ENCODE measurements around the gene BANK1. TPM values are rescaled to one million over a fixed set of nuclear protein-coding genes. Genes with fewer than 3 reads are reported as not detected.

BANK1 gene
- total RNA-seq, 1 experiment from 2014 or later = 2.2 TPM

GRCh38 chr4:101960431-101960830, 169.9 kb downstream of the BANK1 start:
- no peaks in the 10 kb centered on the region for H3K27me3 ChIP-seq (ENCODE audit: insufficient read depth, low read depth)
- POLR2A ChIA-PET (ENCODE audit: unreplicated experiment) = no interaction called here
- no peaks in the 10 kb centered on the region for H3K9me2 ChIP-seq (ENCODE audit: insufficient read depth)
- CTCF ChIA-PET = no interaction called here
- H3K4me1 ChIP-seq (replicated peaks; ENCODE audit: insufficient read depth) = no peaks in the 10 kb centered on the region
- intact Hi-C loops (cut with micrococcal nuclease; ENCODE audit: unreplicated experiment) = no loop called here
- no TSS peak for BruUV-seq (replicated peaks)
- H3F3A ChIP-seq (ENCODE audit: insufficient read depth, low read depth) = no peaks in the 10 kb centered on the region
- no peak overlapping the region for H3K4me3 ChIP-seq
- no peak overlapping the region for H2AFZ ChIP-seq
- H4K20me1 ChIP-seq (ENCODE audit: insufficient read depth) = no peaks in the 10 kb centered on the region
- H3K4me2 ChIP-seq = no peak overlapping the region
- TF ChIP-seq CTCF (conservative IDR thresholded peaks at IDR 0.05) = no peak
- TF ChIP-seq EZH2 (IDR thresholded peaks at IDR 0.05; ENCODE audit: low read depth) = no peak
- H3K36me3 ChIP-seq (ENCODE audit: low read depth) = no peaks in the 10 kb centered on the region
- no peaks in the 10 kb centered on the region for H3K9me3 ChIP-seq (ENCODE audit: insufficient read depth, low read depth)
- no peaks in the 10 kb centered on the region for H3K79me2 ChIP-seq (ENCODE audit: low read depth)
- H3K27ac ChIP-seq = no peak overlapping the region
- no peak for DNase-seq

- CTCF ChIA-PET = no interaction called here
- no peaks in the 10 kb centered on the region for H4K20me1 ChIP-seq (ENCODE audit: insufficient read depth)
- DNase-seq = no peak
- no peak overlapping the region for H3K4me3 ChIP-seq
- POLR2A ChIA-PET (ENCODE audit: unreplicated experiment) = no interaction called here
- H3K27ac ChIP-seq = no peak overlapping the region
- H3K9me3 ChIP-seq (ENCODE audit: insufficient read depth, low read depth) = no peaks in the 10 kb centered on the region
- TF ChIP-seq CTCF (conservative IDR thresholded peaks at IDR 0.05) = no peak
- TF ChIP-seq EZH2 (IDR thresholded peaks at IDR 0.05; ENCODE audit: low read depth) = no peak
- no peaks in the 10 kb centered on the region for H3K27me3 ChIP-seq (ENCODE audit: insufficient read depth, low read depth)
- intact Hi-C loops (cut with micrococcal nuclease; ENCODE audit: unreplicated experiment) = no loop called here
- H3F3A ChIP-seq (ENCODE audit: insufficient read depth, low read depth) = no peaks in the 10 kb centered on the region
- H2AFZ ChIP-seq = no peak overlapping the region
- H3K4me2 ChIP-seq = no peak overlapping the region
- no peaks in the 10 kb centered on the region for H3K79me2 ChIP-seq (ENCODE audit: low read depth)
- H3K4me1 ChIP-seq (replicated peaks; ENCODE audit: insufficient read depth) = no peaks in the 10 kb centered on the region
- H3K36me3 ChIP-seq (ENCODE audit: low read depth) = no peaks in the 10 kb centered on the region
- no TSS peak for BruUV-seq (replicated peaks)
- H3K9me2 ChIP-seq (ENCODE audit: insufficient read depth) = no peaks in the 10 kb centered on the region
These were observed 170.6 kb downstream of the BANK1 start for GRCh38 chr4:101961144-101961543.

GRCh38 chr4:101967697-101968346, 177.3 kb downstream of the BANK1 start:
- TF ChIP-seq EZH2 (IDR thresholded peaks at IDR 0.05; ENCODE audit: low read depth) (no peak), CTCF (conservative IDR thresholded peaks at IDR 0.05) (no peak)
- DNase-seq = no peak
- Histone ChIP-seq H3K9me3 (ENCODE audit: insufficient read depth, low read depth) (no peaks in the 10 kb centered on the region), H3K9me2 (ENCODE audit: insufficient read depth) (no peaks in the 10 kb centered on the region), H3K79me2 (ENCODE audit: low read depth) (no peaks in the 10 kb centered on the region), H2AFZ (no peak overlapping the region), H3K4me2 (no peak overlapping the region), H3K27ac (no peak overlapping the region), H3K36me3 (ENCODE audit: low read depth) (no peaks in the 10 kb centered on the region), H3F3A (ENCODE audit: insufficient read depth, low read depth) (no peaks in the 10 kb centered on the region), H3K27me3 (ENCODE audit: insufficient read depth, low read depth) (no peaks in the 10 kb centered on the region), H3K4me3 (no peak overlapping the region), H4K20me1 (ENCODE audit: insufficient read depth) (no peaks in the 10 kb centered on the region), H3K4me1 (replicated peaks; ENCODE audit: insufficient read depth) (no peaks in the 10 kb centered on the region)
- intact Hi-C loops (cut with micrococcal nuclease; ENCODE audit: unreplicated experiment) = no loop called here
- ChIA-PET POLR2A (ENCODE audit: unreplicated experiment) (no interaction called here), CTCF (no interaction called here)
- BruUV-seq (replicated peaks) = no TSS peak

All from PC-9 (cell line).